SK-N-SH (cell line): ENCODE data around the gene AADACL4. TPM values are rescaled to one million over a fixed set of nuclear protein-coding genes. Genes with fewer than 3 reads are reported as not detected.

Experiments
- CTCF ChIA-PET: fragments of 300-600, 350-600 bp; formaldehyde crosslinking; extraction: SDS; loops from one replicate; lab custom pipeline; 2021; lab: Yijun Ruan, JAX
- POLR2A ChIA-PET: fragments of 350-600 bp; sonication (Branson Sonifier 250); formaldehyde crosslinking; extraction: SDS; loops from one replicate; lab custom pipeline; 2020; ENCODE audit warnings: antibody characterized with exemption, inconsistent platforms; lab: Yijun Ruan, JAX
- DNase-seq: peaks from one replicate; pipeline ENCODE4 v3.0.0; 2012
- H2AFZ ChIP-seq: fragments of 200-600 bp; sonication (generic); 2 replicates; pipeline ENCODE4 v1.8.1; 2016; ENCODE audit warnings: antibody characterized with exemption, mild to moderate bottlenecking, low read depth
- H3F3A ChIP-seq: fragments of 200-600 bp; sonication (generic); replicated peaks from 2 replicates; pipeline ENCODE3; 2016; ENCODE audit warnings: antibody characterized with exemption, mild to moderate bottlenecking; ENCODE audit not compliant: insufficient read depth
- H3K27ac ChIP-seq, 2 experiments: fragments of 200-500 bp in 1 of 2; fragments of 200-600 bp in 1 of 2; sonication (Bioruptor generic) in 1 of 2; sonication (generic), shearing (Covaris generic) in 1 of 2; 2 replicates each; pipeline versions ENCODE4 v1.5.1 to v1.6.1; 2014 to 2016; ENCODE audit warnings: low read depth in 2 of 2, inconsistent platforms in 1 of 2, low read length in 1 of 2, mild to moderate bottlenecking in 1 of 2, mixed read lengths in 1 of 2
- H3K27me3 ChIP-seq: fragments of 200-600 bp; sonication (generic), shearing (Covaris generic); 2 replicates; pipeline ENCODE4 v1.6.1; 2016; ENCODE audit warnings: mixed run types; ENCODE audit not compliant: insufficient read depth
- H3K36me3 ChIP-seq, 2 experiments: fragments of 200-500 bp in 1 of 2; fragments of 200-600 bp in 1 of 2; sonication (Bioruptor generic) in 1 of 2; sonication (generic) in 1 of 2; replicated peaks in 1 of 2; 2 replicates each; pipeline versions ENCODE3 to v1.5.1; 2014 to 2016; ENCODE audit warnings: low read length in 1 of 2, mild to moderate bottlenecking in 1 of 2; ENCODE audit not compliant: insufficient read depth in 2 of 2, control insufficient read depth in 1 of 2
- H3K4me1 ChIP-seq, 2 experiments: fragments of 200-500 bp in 1 of 2; fragments of 200-600 bp in 1 of 2; sonication (Bioruptor generic) in 1 of 2; sonication (generic), shearing (Covaris generic) in 1 of 2; 2 replicates each; pipeline versions ENCODE4 v1.5.1 to v1.6.1; 2014 to 2016; ENCODE audit warnings: low read depth in 1 of 2, low read length in 1 of 2, mixed run types in 1 of 2; ENCODE audit not compliant: insufficient read depth in 2 of 2, control insufficient read depth in 1 of 2
- H3K4me2 ChIP-seq: fragments of 200-600 bp; sonication (generic), shearing (Covaris generic); 2 replicates; pipeline ENCODE4 v1.6.1; 2017; ENCODE audit warnings: mixed run types
- H3K4me3 ChIP-seq, 2 experiments: fragments of 200-500 bp in 1 of 2; fragments of 200-600 bp in 1 of 2; sonication (Bioruptor generic) in 1 of 2; sonication (generic), shearing (Covaris generic) in 1 of 2; 2 replicates each; pipeline versions ENCODE4 v1.5.1 to v1.8.1; 2014 to 2016; ENCODE audit warnings: low read depth in 2 of 2, inconsistent platforms in 1 of 2, low read length in 1 of 2, mild to moderate bottlenecking in 1 of 2, mixed read lengths in 1 of 2, moderate library complexity in 1 of 2
- H3K79me2 ChIP-seq: fragments of 200-600 bp; sonication (generic); 2 replicates; pipeline ENCODE4 v1.8.1; 2017; ENCODE audit warnings: mild to moderate bottlenecking; ENCODE audit not compliant: insufficient read depth
- H3K9ac ChIP-seq: fragments of 200-600 bp; sonication (generic); 2 replicates; pipeline ENCODE4 v1.6.1; 2017; ENCODE audit warnings: mixed run types
- H3K9me2 ChIP-seq: fragments of 200-600 bp; sonication (generic); 2 replicates; pipeline ENCODE4 v1.6.1; 2017; ENCODE audit warnings: mixed run types
- H3K9me3 ChIP-seq: fragments of 200-600 bp; sonication (generic); 2 replicates; pipeline ENCODE4 v1.6.1; 2017; ENCODE audit warnings: mixed run types, mild to moderate bottlenecking, moderate library complexity
- H4K20me1 ChIP-seq: fragments of 200-600 bp; sonication (generic); 2 replicates; pipeline ENCODE4 v1.6.1; 2017; ENCODE audit warnings: mild to moderate bottlenecking, mixed run types; ENCODE audit not compliant: insufficient read depth
- ELF1 ChIP-seq: IDR thresholded peaks from 2 replicates; pipeline ENCODE4 v1.4.0; 2012
- EZH2phosphoT487 ChIP-seq: fragments of 200-600 bp; sonication (generic); IDR thresholded peaks from 2 replicates; pipeline ENCODE4 v1.6.1; 2017; ENCODE audit warnings: low read depth, mixed run types, mild to moderate bottlenecking, antibody characterized with exemption, moderate library complexity, borderline replicate concordance
- FOSL2 ChIP-seq: IDR thresholded peaks from 2 replicates; pipeline ENCODE4 v1.4.0; 2012; ENCODE audit warnings: low read depth, mild to moderate bottlenecking, moderate library complexity, borderline replicate concordance
- FOXJ3 ChIP-seq: sonication (generic); formaldehyde crosslinking; IDR thresholded peaks from 2 replicates; pipeline ENCODE4 v1.5.1; 2020; ENCODE audit warnings: mild to moderate bottlenecking, missing genetic modification reagents
- GABPA ChIP-seq: IDR thresholded peaks from 2 replicates; pipeline ENCODE4 v1.4.0; 2012; ENCODE audit warnings: low read depth, mild to moderate bottlenecking
- GATA2 ChIP-seq: sonication (generic); formaldehyde crosslinking; IDR thresholded peaks from 2 replicates; pipeline ENCODE4 v1.5.0; 2020; ENCODE audit warnings: mild to moderate bottlenecking, missing genetic modification reagents
- MEF2A ChIP-seq: IDR thresholded peaks from 2 replicates; pipeline ENCODE4 v1.4.0; 2012; ENCODE audit warnings: low read depth, borderline replicate concordance
- MXI1 ChIP-seq: IDR thresholded peaks from 2 replicates; pipeline ENCODE4 v1.6.1; 2012; ENCODE audit warnings: mild to moderate bottlenecking, low read depth, low read length, improper control_type of control experiment
- NFIC ChIP-seq: IDR thresholded peaks from 2 replicates; pipeline ENCODE4 v1.4.0; 2012; ENCODE audit warnings: borderline replicate concordance
- NRF1 ChIP-seq: IDR thresholded peaks from 2 replicates; pipeline ENCODE4 v1.6.1; 2012; ENCODE audit warnings: low read depth, mild to moderate bottlenecking, low read length
- RCOR1 ChIP-seq: fragments of 150-350 bp; IDR thresholded peaks from 2 replicates; pipeline ENCODE4 v1.6.1; 2017; ENCODE audit warnings: antibody characterized with exemption, low read length
- RXRA ChIP-seq: IDR thresholded peaks from 2 replicates; pipeline ENCODE4 v1.4.0; 2012; ENCODE audit warnings: low read depth, mild to moderate bottlenecking, borderline replicate concordance
- SIN3A ChIP-seq: IDR thresholded peaks from 2 replicates; pipeline ENCODE4 v1.6.1; 2012; ENCODE audit warnings: low read depth, mild to moderate bottlenecking, low read length, moderate library complexity, borderline replicate concordance
- SMC3 ChIP-seq: IDR thresholded peaks from 2 replicates; pipeline ENCODE4 v1.6.1; 2012; ENCODE audit warnings: low read depth, low read length, improper control_type of control experiment
- TAF1 ChIP-seq: IDR thresholded peaks from 2 replicates; pipeline ENCODE4 v1.6.1; 2012; ENCODE audit warnings: low read depth, mild to moderate bottlenecking, low read length, moderate library complexity, borderline replicate concordance
- TCF12 ChIP-seq: IDR thresholded peaks from 2 replicates; pipeline ENCODE4 v1.4.0; 2012
- WGBS: methylation state at CpG from one replicate; pipeline ENCODE4 v1.1.6; 2017; ENCODE audit warnings: low lambda C conversion rate; 5-methylcytosine and 5-hydroxymethylcytosine counted together
- polyA plus RNA-seq, 3 experiments: library from polyadenylated mRNA; depleted of rRNA; stranded (reverse); fragments of >200 nt; gene quantifications; 2 replicates each; pipeline ENCODE4 v1.2.3, GENCODE V29; 2012
- TF ChIP-seq, protein P1 (sequence below): IDR thresholded peaks from 2 replicates; pipeline ENCODE4; 2012
- TF ChIP-seq, protein P2 (sequence below): IDR thresholded peaks from 2 replicates; pipeline ENCODE4 v1.4.0; 2012; ENCODE audit warnings: low read depth, borderline replicate concordance
- TF ChIP-seq, protein P3 (sequence below): IDR thresholded peaks from 2 replicates; pipeline ENCODE4 v1.6.1; 2012; ENCODE audit warnings: mild to moderate bottlenecking, low read depth, low read length, moderate library complexity

AADACL4 gene
- polyA plus RNA-seq, 1 of the 3 experiments (the other 2 are of a cell fraction) = 0.59 TPM

DNA sequence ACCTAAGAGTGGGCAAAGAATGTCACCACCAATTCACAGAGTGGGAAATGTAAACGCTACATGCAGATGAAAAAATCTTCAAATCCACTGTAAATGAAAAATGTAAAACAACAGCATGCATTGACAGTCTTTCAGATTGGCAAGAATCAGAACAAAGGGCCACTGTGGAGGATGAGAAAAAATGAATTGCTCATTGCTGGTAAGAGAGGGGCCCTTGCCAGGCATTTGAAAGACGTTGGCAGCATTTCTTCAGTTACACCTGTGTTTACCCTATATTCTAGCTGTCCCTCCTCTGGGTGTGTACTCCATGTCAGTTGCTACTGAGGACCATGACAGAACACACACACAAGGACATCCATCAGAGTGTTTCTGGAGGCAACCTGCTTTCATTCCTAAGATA lies 46.3 kb downstream of the AADACL4 start:
- ChIA-PET POLR2A (no interaction called here), CTCF (no interaction called here)
- peaks cover 15% of the 10 kb centered on the region; the same call in 1 of the 2 replicates for H3K27me3 ChIP-seq
- TF ChIP-seq RXRA (no peak), ELF1 (no peak)
- no peak overlapping the region for H3K4me2 ChIP-seq
- no peaks in the 10 kb centered on the region for H3F3A ChIP-seq
- WGBS = 23% methylated on average over 2 of the region's 2 CpGs
- H3K9ac ChIP-seq = no peak overlapping the region
- H3K27ac ChIP-seq = no peak overlapping the region
- no peaks in the 10 kb centered on the region for H3K9me3 ChIP-seq
- H3K9me2 ChIP-seq = no peaks in the 10 kb centered on the region
- H3K4me1 ChIP-seq = no peaks in the 10 kb centered on the region
- no peaks in the 10 kb centered on the region for H3K36me3 ChIP-seq
- no peak overlapping the region for H2AFZ ChIP-seq
- no peak overlapping the region for H3K4me3 ChIP-seq
- H4K20me1 ChIP-seq = no peaks in the 10 kb centered on the region
- no peaks in the 10 kb centered on the region for H3K79me2 ChIP-seq
- DNase-seq = no peak

DNA sequence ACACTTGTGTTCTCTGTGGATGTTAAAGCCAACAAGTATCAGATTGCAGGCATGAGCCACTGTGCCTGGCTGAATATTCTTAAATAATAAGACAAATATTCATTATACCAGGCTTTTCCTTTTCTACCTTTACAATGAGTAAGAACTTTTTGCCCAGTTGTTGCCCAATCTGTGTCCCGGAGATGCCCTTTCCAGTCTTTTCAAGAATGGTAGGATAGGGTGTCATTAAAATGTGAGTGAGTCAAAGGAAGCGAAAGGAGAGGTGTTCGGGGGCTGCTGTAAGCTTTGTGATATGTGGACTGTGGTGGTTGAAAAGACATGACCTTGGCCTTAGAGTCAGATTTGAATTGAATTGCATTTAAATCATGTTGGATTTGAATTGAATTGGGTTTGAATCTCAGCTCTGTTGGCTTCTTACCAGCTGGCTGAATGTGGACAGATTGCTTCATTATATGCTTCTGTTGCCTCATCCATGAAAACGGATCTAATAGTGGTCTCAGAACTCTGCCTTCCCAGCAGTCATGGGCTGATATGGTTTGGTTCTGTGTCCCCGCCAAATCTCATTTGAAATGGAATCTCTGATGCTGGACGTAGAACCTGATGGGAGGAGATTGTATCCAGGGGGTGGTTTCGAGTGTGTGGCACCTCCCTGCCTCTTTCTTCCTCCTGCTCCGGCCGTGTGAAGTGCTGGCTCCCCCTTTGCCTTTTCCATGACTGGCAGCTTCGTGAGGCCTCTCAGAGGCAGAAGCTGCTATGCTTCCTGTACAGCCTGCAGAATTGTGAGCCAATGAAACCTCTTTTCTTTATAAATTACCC lies 49.3 kb downstream of the AADACL4 start:
- 20% methylated on average over 7 of the region's 10 CpGs for WGBS
- Histone ChIP-seq H3K9me2 (no peaks in the 10 kb centered on the region), H3K4me2 (no peak overlapping the region), H3K9me3 (no peaks in the 10 kb centered on the region), H3F3A (no peaks in the 10 kb centered on the region), H3K9ac (no peak overlapping the region), H4K20me1 (no peaks in the 10 kb centered on the region), H2AFZ (no peak overlapping the region), H3K4me3 (no peak overlapping the region), H3K27ac (no peak overlapping the region), H3K27me3 (no peaks in the 10 kb centered on the region; the same call in 1 of the 2 replicates), H3K79me2 (no peaks in the 10 kb centered on the region), H3K4me1 (no peaks in the 10 kb centered on the region), H3K36me3 (no peaks in the 10 kb centered on the region)
- DNase-seq = no peak
- TF ChIP-seq TAF1 (no peak), GABPA (no peak), GATA2 (no peak), MXI1 (no peak), NFIC (no peak), RCOR1 (no peak), SIN3A (no peak), FOXJ3 (CRISPR knock-in tag) (no peak), ELF1 (no peak), EZH2phosphoT487 (no peak), NRF1 (no peak), SMC3 (no peak), MEF2A (no peak), FOSL2 (no peak), TCF12 (no peak)
- TF ChIP-seq, protein P1, sequence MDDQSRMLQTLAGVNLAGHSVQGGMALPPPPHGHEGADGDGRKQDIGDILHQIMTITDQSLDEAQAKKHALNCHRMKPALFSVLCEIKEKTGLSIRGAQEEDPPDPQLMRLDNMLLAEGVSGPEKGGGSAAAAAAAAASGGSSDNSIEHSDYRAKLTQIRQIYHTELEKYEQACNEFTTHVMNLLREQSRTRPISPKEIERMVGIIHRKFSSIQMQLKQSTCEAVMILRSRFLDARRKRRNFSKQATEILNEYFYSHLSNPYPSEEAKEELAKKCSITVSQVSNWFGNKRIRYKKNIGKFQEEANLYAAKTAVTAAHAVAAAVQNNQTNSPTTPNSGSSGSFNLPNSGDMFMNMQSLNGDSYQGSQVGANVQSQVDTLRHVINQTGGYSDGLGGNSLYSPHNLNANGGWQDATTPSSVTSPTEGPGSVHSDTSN = no peak
- TF ChIP-seq, protein P2, sequence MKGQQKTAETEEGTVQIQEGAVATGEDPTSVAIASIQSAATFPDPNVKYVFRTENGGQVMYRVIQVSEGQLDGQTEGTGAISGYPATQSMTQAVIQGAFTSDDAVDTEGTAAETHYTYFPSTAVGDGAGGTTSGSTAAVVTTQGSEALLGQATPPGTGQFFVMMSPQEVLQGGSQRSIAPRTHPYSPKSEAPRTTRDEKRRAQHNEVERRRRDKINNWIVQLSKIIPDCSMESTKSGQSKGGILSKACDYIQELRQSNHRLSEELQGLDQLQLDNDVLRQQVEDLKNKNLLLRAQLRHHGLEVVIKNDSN = no peak
- TF ChIP-seq, protein P3, sequence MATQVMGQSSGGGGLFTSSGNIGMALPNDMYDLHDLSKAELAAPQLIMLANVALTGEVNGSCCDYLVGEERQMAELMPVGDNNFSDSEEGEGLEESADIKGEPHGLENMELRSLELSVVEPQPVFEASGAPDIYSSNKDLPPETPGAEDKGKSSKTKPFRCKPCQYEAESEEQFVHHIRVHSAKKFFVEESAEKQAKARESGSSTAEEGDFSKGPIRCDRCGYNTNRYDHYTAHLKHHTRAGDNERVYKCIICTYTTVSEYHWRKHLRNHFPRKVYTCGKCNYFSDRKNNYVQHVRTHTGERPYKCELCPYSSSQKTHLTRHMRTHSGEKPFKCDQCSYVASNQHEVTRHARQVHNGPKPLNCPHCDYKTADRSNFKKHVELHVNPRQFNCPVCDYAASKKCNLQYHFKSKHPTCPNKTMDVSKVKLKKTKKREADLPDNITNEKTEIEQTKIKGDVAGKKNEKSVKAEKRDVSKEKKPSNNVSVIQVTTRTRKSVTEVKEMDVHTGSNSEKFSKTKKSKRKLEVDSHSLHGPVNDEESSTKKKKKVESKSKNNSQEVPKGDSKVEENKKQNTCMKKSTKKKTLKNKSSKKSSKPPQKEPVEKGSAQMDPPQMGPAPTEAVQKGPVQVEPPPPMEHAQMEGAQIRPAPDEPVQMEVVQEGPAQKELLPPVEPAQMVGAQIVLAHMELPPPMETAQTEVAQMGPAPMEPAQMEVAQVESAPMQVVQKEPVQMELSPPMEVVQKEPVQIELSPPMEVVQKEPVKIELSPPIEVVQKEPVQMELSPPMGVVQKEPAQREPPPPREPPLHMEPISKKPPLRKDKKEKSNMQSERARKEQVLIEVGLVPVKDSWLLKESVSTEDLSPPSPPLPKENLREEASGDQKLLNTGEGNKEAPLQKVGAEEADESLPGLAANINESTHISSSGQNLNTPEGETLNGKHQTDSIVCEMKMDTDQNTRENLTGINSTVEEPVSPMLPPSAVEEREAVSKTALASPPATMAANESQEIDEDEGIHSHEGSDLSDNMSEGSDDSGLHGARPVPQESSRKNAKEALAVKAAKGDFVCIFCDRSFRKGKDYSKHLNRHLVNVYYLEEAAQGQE = no peak
- POLR2A ChIA-PET = no interaction called here
- CTCF ChIA-PET = no interaction called here
